ENCODE results near the gene NSD1.

- no peak for TF ChIP-seq CTCF (IDR thresholded peaks at IDR 0.05 in 4 of 5, conservative IDR thresholded peaks at IDR 0.05 in 1 of 5)
- TF ChIP-seq POLR2A (IDR thresholded peaks at IDR 0.05), result no peak
These were observed 130.6 kb downstream of the NSD1 start for GRCh38 chr5:177264178-177264577.

Measured in gastrocnemius medialis (tissue), 4 donors.